Central memory CD8-positive, alpha-beta T cell (primary cell): ENCODE data around the gene NKAIN1.
"Not testable (repeated sequence)": the region's sequence is repeated elsewhere in the genome, so short reads cannot be mapped to it uniquely, and the experiment has no call there.

ENCODE experiments used
- ATAC-seq: fragments of 150-1000 bp; cut with Tn5 transposase; replicated peaks from 2 replicates; pipeline ENCODE4 v1.10.0; 2022; ENCODE audit warnings: mild to moderate bottlenecking, moderate FRiP score, moderate number of reproducible peaks; ENCODE audit not compliant: poor library complexity, severe bottlenecking; ENCODE audit errors: extremely low read depth
- DNase-seq, 2 donors: peaks; one replicate each; pipeline ENCODE4 v3.0.0; 2021; ENCODE audit warnings: low spot score in 2 of 2
- H3K27ac Mint-ChIP-seq: one replicate; pipeline ENCODE4 v1.8.0; 2022; ENCODE audit warnings: low read depth, mild to moderate bottlenecking, moderate library complexity, mixed read lengths
- H3K27me3 Mint-ChIP-seq: one replicate; pipeline ENCODE4 v1.8.0; 2022; ENCODE audit warnings: mixed read lengths
- H3K36me3 Mint-ChIP-seq: one replicate; pipeline ENCODE4 v1.8.0; 2022; ENCODE audit warnings: mild to moderate bottlenecking, moderate library complexity, mixed read lengths; ENCODE audit not compliant: insufficient read depth
- H3K4me1 Mint-ChIP-seq: one replicate; pipeline ENCODE4 v1.8.0; 2022; ENCODE audit warnings: mixed read lengths
- H3K4me3 Mint-ChIP-seq: one replicate; pipeline ENCODE4 v1.8.0; 2022; ENCODE audit warnings: mild to moderate bottlenecking, moderate library complexity, mixed read lengths
- H3K9me3 Mint-ChIP-seq: one replicate; pipeline ENCODE4 v1.8.0; 2022; ENCODE audit warnings: mixed read lengths

Gene NKAIN1

DNA sequence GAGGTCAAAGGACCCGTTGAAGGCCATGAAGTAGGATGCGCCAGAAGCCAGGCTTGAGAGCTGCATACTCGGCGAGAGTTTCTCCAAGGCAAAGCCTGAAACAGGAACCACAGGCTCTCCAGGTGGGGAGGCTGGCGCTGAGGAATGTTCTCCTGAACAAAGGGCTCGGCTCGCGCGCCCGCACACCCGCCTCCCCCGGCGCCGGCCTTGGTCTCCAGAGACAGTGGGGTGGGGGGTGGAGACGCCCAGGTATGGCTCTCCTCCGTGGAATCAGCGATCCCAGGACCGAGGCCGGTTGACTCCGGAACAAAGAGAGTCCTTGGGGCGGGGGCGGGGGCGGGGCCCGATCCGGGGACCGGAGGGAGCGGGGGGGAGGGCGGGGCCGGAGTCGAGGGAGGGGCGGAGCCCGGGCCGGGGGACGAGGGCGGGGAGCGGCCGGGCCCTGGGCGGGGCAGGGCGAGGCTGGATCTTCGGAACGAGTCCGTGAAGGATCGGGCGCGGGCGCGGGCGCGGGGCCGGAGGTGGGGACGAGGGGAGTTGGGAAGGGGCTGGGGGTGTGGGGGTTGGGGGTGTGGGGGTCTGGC lies 85.0 kb downstream of the NKAIN1 start:
- Mint-ChIP-seq H3K9me3 (no peaks in the 10 kb centered on the region), H3K27me3 (no peaks in the 10 kb centered on the region), H3K4me1 (peaks cover 6% of the 10 kb centered on the region), H3K4me3 (peak overlapping the region; percentile 81), H3K36me3 (peaks cover 4% of the 10 kb centered on the region), H3K27ac (peak overlapping the region; percentile 61)
- ATAC-seq (peak; percentile 64), DNase-seq (peak in 1 of 2 donors; percentile 20)

DNA sequence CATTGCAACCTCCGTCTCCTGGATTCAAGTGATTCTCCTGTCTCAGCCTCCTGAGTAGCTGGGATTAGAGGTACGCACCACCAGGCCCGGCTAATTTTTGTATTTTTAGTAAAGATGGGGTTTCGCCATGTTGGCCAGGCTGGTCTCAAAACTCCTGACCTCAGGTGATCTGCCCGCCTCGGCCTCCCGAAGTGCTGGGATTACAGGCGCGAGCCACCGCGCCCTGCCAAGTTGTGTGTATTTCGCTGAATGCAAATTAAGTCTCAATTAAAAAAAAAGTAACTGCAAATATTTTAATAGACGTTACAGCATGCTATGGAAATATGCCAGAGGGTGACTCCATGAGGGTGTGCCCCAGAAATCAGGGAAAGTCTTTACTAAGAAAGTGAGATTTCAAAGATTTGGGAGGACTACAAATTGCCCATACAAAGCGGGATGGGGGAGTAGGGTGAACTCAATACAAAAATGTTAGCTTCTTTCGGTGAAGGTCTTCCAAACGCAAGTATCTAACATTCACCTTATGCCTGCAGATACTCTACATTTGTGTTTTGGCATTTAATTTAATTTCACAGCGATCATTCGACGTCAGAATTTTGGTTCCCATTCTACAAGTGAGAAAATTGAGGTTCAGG lies 85.6 kb downstream of the NKAIN1 start:
- Mint-ChIP-seq H3K4me3 (peak overlapping the region; percentile 81), H3K27ac (no peak overlapping the region)

DNA sequence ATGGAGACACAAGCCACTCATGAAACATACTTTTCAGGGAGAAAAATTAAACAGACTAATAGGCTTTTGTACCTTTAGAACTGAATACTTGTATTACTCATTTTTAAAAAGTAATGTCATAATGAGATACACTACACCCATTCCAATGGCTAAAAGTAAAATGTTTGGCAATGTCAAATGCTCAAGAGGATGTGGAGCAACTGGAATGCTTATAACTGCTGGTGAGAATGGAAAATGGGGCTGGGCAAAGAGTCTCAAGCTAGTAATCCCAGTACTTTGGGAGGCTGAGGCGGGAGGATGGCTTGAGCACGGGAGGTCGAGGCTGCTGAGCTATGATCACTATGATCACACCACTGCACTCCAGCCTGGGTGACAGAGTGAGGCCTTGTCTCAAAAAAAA lies 86.3 kb downstream of the NKAIN1 start:
- Mint-ChIP-seq H3K4me1 (peaks cover 6% of the 10 kb centered on the region), H3K27me3 (no peaks in the 10 kb centered on the region), H3K9me3 (no peaks in the 10 kb centered on the region), H3K4me3 (peak overlapping the region; percentile 20), H3K27ac (no peak overlapping the region), H3K36me3 (peaks cover 4% of the 10 kb centered on the region)
- no peak for ATAC-seq
- no peak for DNase-seq

More for the DNA sequence above, 85.6 kb downstream of the NKAIN1 start:
- Mint-ChIP-seq H3K4me1 (peaks cover 6% of the 10 kb centered on the region), H3K27me3 (no peaks in the 10 kb centered on the region), H3K9me3 (no peaks in the 10 kb centered on the region), H3K36me3 (peaks cover 4% of the 10 kb centered on the region)
- no peak for ATAC-seq
- DNase-seq: no peak

DNA sequence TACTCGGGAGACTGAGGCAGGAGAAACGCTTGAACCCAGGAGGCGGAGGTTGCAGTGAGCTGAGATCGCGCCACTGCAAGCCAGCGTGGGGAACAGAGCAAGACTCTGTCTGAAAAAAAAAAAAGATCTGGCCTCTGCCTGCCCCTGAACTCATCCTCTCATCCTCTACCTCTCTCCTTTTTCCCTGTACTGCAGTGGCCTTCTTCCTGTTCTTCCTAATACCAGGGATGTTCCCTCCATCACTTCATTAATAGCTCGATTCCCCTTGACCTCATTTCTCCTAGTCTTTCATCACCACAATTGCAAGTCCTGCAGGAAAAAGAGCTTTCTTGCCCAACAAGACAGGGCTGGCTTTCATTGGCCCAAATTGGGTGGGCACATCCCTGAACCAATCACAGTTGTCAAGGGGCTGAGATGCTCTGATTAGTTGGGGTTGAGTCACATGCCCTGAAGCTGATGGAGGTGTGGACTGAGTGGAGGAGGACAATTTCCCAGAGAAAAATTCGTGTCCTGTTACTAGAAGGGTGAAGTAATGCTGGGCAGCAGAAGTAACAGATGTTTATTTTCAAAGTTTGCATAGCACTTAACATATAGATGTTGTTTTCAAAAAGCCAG lies 87.4 kb downstream of the NKAIN1 start:
- peaks cover 6% of the 10 kb centered on the region for H3K4me1 Mint-ChIP-seq
- DNase-seq (no peak), ATAC-seq (no peak)
- no peak overlapping the region for H3K27ac Mint-ChIP-seq
- no peak overlapping the region for H3K4me3 Mint-ChIP-seq
- H3K36me3 Mint-ChIP-seq: peaks cover 4% of the 10 kb centered on the region
- H3K27me3 Mint-ChIP-seq: no peaks in the 10 kb centered on the region
- H3K9me3 Mint-ChIP-seq: no peaks in the 10 kb centered on the region

DNA sequence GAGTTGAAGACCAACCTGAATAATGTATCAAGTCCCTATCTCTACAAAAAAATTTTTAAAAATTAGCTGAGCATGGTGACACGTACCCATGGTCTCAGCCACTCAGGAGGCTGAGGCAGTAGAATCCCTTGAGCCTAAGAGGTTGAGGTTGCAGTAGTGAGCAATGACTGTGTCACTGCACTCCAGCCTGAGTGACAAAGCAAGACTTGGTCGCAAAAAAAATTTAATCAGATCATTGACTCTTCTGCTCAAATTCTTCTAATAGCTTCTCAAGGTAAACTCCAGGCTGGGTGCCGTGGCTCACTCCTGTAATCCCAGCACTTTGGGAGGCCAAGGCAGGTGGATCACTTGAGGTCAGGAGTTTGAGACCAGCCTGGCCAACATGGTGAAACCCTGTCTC lies 88.3 kb downstream of the NKAIN1 start:
- Mint-ChIP-seq H3K27me3 (no peaks in the 10 kb centered on the region), H3K36me3 (peaks cover 4% of the 10 kb centered on the region), H3K27ac (no peak overlapping the region), H3K9me3 (no peaks in the 10 kb centered on the region), H3K4me1 (peaks cover 6% of the 10 kb centered on the region), H3K4me3 (no peak overlapping the region)
- DNase-seq: no peak
- ATAC-seq: no peak

DNA sequence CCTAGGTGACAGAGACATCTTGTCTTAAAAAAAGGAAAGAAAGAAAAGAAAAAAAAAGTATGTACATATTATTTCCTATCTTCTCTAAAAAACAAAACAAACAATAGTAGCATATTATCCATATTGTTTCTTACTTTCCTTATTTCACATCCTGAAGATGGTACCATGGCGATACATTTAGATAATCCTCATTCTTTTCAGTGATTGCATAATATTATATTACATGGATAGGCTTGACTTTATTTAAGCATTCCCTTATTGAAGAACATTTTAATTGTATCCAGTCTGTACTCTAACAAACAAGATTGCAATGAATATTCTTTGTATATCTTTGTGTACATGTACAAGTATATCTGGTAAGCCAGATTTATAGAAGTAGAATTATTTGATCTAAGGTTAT lies 91.3 kb downstream of the NKAIN1 start:
- no peaks in the 10 kb centered on the region for H3K27me3 Mint-ChIP-seq
- H3K36me3 Mint-ChIP-seq: no peaks in the 10 kb centered on the region
- H3K9me3 Mint-ChIP-seq: no peaks in the 10 kb centered on the region
- no peaks in the 10 kb centered on the region for H3K4me1 Mint-ChIP-seq
- no peak for DNase-seq
- ATAC-seq: no peak
- no peak overlapping the region for H3K4me3 Mint-ChIP-seq
- H3K27ac Mint-ChIP-seq: no peak overlapping the region

DNA sequence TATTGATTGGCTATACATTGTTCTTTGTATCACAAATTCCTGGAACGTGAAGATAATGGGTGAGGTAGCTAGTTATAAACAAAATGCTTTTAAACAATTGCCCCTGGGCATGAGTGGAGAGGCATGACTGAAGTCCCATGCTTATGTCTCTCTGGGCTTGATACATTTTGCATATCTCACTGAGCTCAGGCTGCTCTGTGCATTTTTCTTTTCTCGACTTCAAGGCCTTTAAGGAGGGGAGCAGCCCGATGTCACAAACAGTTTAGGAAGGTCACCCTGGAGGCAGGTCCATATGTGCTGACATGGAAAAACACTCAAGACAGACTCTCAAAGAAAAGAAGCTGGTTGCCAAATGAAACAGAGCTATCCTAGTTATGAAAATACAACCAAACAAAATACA lies 94.0 kb downstream of the NKAIN1 start:
- no peak for ATAC-seq
- H3K36me3 Mint-ChIP-seq: peaks cover 2% of the 10 kb centered on the region
- H3K27me3 Mint-ChIP-seq: no peaks in the 10 kb centered on the region
- DNase-seq: no peak
- no peak overlapping the region for H3K27ac Mint-ChIP-seq
- H3K4me3 Mint-ChIP-seq: no peak overlapping the region
- no peaks in the 10 kb centered on the region for H3K4me1 Mint-ChIP-seq
- no peaks in the 10 kb centered on the region for H3K9me3 Mint-ChIP-seq

DNA sequence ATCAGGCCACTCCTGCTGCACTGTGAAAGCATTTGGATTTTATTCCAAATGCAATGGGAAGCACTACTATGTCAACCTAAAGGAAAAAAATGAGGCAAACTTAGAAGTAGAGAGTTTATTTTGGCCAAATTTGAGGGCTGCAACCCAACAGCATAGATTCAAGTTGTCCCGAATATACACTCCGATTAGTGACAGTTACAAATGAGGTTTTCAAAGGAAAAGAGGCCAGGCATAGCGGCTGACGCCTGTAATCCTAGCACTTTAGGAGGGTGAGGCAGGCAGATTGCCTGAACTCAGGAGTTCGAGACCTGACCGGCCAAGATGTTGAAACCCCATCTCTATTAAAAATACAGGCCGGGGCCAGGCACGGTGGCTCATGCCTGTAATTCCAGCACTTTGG lies 95.2 kb downstream of the NKAIN1 start:
- DNase-seq (no peak), ATAC-seq (no peak)
- Mint-ChIP-seq H3K36me3 (peaks cover 2% of the 10 kb centered on the region), H3K4me1 (no peaks in the 10 kb centered on the region), H3K9me3 (no peaks in the 10 kb centered on the region), H3K4me3 (no peak overlapping the region), H3K27me3 (no peaks in the 10 kb centered on the region), H3K27ac (no peak overlapping the region)

DNA sequence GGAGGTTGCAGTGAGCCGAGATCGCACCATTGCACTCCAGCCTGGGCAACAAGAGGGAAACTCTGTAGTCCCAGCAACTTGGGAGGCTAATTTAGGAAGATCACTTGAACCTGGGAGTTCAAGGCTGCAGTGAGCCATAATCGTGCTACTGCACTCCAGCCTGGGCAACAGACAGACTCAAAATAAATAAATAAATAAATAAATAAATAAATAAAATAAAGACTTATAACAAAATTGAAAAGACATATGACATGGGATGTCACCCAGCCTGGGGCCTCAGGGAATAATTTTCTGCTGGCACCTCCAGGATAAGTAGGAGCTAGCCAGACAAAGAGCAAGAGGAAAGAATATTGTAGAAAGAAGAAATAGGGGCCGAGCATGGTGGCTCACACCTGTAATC lies 96.2 kb downstream of the NKAIN1 start:
- ATAC-seq: no peak
- Mint-ChIP-seq H3K9me3 (no peaks in the 10 kb centered on the region), H3K4me1 (no peaks in the 10 kb centered on the region), H3K36me3 (peaks cover 2% of the 10 kb centered on the region), H3K27ac (no peak overlapping the region), H3K27me3 (no peaks in the 10 kb centered on the region), H3K4me3 (no peak overlapping the region)
- no peak for DNase-seq

DNA sequence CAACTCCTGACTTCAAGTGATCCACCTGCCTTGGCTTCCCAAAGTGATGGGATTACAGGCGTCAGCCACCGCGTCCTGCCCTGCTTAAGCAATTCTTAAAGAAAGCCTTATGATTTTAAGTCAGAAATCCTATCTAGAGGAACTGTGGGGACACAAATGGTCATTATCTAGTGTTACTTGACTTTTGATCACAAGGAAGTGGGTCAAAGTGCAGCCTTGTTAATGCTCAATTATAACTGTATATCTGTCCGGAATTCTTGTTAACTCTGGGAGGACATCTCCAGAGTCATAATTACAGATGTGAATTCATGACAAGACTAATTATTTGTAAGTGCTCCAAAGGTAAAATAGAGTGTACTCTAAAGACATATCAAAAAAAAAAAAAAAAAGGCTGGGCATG lies 97.3 kb downstream of the NKAIN1 start:
- DNase-seq (no peak), ATAC-seq (no peak)
- Mint-ChIP-seq H3K9me3 (no peaks in the 10 kb centered on the region), H3K27ac (no peak overlapping the region), H3K27me3 (no peaks in the 10 kb centered on the region), H3K4me3 (no peak overlapping the region), H3K36me3 (peaks cover 2% of the 10 kb centered on the region), H3K4me1 (no peaks in the 10 kb centered on the region)

DNA sequence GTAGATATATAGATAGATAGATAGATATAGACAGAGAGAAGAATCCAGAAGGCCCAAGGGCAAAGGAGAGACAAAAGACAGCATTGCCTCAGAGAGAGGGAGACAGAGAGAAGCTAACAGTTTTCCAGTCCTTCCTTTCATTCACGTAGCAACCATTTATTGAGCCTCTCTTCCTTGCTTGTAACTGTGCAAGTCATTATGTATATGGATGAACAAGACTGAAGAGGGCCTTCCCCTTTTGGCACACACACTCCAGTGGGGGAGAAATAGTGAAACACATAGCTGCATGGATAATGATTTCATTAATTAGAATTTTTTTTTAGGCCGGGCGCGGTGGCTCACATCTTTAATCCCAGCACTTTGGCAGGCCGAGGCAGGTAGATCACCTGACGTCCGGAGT lies 99.4 kb downstream of the NKAIN1 start:
- Mint-ChIP-seq H3K4me3 (no peak overlapping the region), H3K27me3 (no peaks in the 10 kb centered on the region), H3K27ac (no peak overlapping the region), H3K4me1 (no peaks in the 10 kb centered on the region), H3K36me3 (peaks cover 2% of the 10 kb centered on the region), H3K9me3 (no peaks in the 10 kb centered on the region)
- ATAC-seq: no peak
- no peak for DNase-seq

DNA sequence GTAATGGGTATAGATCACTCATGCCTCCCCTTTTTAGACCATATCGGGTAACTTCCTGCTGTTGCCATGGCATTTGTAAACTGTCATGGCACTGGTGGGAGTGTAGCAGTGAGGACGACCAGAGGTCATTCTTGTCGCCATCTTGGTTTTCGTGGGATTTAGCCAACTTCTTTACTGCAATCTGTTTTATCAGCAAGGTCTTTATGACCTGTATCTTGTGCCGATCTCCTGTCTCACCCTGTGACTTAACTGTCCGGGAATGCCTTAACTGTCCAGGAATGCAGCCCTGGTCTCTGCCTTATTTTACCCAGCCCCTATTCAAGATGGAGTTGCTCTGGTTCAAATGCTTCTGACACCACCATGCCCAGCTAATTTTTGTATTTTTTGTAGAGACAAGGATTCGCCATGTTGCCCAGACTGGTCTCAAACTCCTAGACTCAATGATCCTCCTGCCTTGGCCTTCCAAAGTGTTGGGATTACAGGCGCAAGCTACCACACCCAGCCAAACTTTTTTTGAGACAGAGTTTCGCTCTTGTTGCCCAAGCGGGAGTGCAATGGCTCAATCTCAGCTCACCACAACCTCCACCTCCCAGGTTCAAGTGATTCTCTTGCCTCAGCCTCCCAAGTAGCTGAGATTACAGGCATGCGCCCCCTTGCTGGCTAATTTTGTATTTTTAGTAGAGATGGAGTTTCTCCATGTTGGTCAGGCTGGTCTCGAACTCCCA lies 100.7 kb downstream of the NKAIN1 start:
- H3K9me3 Mint-ChIP-seq, H3K27me3 Mint-ChIP-seq, H3K4me1 Mint-ChIP-seq, ATAC-seq, H3K4me3 Mint-ChIP-seq, DNase-seq, H3K36me3 Mint-ChIP-seq, H3K27ac Mint-ChIP-seq: not testable (repeated sequence)

DNA sequence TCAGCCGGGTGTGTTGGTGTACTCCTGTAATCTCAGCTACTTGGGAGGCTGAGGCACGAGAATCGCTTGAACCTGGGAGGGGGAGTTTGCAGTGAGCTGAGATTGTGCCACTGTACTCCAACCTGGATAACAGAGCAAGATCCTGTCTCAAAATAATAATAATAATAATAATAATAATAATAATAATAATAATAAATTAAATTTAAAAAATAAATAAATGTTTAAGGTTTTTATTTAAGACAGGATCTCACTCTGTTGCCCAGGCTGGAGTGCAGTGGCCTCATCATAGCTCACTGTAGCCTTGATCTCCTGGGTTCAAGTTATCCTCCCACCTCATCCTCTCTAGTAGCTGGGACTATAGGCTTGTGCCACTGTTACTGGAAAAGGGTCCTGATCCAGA lies 101.8 kb downstream of the NKAIN1 start:
- not testable (repeated sequence) for ATAC-seq, H3K9me3 Mint-ChIP-seq, H3K4me1 Mint-ChIP-seq, H3K36me3 Mint-ChIP-seq, DNase-seq, H3K27ac Mint-ChIP-seq, H3K27me3 Mint-ChIP-seq, H3K4me3 Mint-ChIP-seq
